ENCODE measurements around the gene MOB1B.
A peak's percentile ranks its signal among the peaks of the same experiment; 100 is the strongest.
"Not testable (repeated sequence)": the region's sequence is repeated elsewhere in the genome, so short reads cannot be mapped to it uniquely, and the experiment has no call there.

MOB1B gene

GRCh38 chr4:70958681-70959080, 56.5 kb downstream of the MOB1B start:
- no peak for DNase-seq

DNA sequence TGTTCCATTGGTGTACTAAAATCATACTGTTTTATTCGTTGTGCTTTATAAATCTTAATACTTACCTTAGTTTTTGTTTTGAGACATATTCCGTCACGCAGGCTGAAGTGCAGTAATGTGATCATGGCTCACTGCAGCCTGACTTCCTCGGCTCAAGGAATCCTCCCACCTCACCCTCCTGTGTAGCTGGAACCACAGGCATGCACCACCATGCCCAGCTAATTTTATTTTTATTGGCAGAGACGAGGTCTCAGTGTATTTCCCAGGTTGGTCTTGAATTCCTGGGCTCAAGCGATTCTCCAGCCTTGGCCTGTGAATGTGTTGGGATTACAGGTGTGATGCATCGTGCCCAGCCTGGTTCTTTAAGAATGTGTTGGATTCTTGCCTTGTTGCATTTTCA, 66.9 kb downstream of the MOB1B start:
- no peak for DNase-seq

GRCh38 chr4:70976252-70976651, 74.1 kb downstream of the MOB1B start:
- DNase-seq: no peak

GRCh38 chr4:70979445-70980008, 77.4 kb downstream of the MOB1B start:
- peak; percentile 65 for DNase-seq

DNA sequence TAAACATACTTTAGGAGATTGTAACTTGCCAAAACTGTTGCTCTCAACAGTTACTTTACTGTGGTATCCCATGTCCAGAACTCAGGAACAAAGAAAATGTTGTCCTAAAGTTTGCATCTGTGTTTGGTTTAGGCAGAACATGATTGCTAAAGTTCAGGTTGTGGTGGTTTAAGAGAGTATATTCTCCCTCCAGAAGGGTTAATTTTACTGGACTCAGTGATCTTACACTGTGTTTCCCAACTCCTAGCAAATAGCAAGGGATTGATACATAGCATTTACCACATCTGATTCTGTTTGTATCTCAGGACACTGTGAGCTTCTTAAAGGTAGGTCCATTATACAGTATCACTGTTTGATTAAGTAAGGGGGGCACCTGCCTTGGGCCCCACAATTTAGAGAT, 78.0 kb downstream of the MOB1B start:
- DNase-seq: no peak

DNA sequence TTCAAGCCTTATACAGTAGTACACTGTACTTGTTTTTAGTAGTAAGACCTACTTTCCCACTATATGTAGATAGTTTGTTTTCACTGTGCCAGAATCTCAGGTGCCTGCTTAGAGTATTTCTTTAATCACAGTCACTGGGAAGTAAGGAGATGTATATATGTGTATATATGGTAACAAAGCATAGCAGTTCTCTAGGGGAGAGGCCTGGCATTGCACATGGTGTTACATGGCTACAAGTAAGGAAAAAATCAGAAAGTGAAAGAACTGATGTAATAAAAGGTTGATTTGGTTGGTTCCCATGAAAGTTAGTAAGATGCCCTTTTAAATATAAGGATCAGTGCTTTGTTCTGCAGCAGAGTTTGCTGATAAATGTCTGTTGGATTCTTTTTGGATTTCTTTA, 81.9 kb downstream of the MOB1B start:
- DNase-seq: no peak

GRCh38 chr4:70984589-70984988, 82.4 kb downstream of the MOB1B start:
- peak; percentile 12 for DNase-seq

- no peak for DNase-seq
These were observed 89.4 kb downstream of the MOB1B start for GRCh38 chr4:70991596-70991995.

- DNase-seq: peak; percentile 26
These were observed 90.3 kb downstream of the MOB1B start for GRCh38 chr4:70992391-70992881.

GRCh38 chr4:70993181-70994068, 91.3 kb downstream of the MOB1B start, which contains the start of gene DCK:
Gene DCK, plus strand, starts transcription at chr4:70993649. Its CDS starts 187 bp downstream, at chr4:70993836.
- peak; percentile 96 for DNase-seq

DNA sequence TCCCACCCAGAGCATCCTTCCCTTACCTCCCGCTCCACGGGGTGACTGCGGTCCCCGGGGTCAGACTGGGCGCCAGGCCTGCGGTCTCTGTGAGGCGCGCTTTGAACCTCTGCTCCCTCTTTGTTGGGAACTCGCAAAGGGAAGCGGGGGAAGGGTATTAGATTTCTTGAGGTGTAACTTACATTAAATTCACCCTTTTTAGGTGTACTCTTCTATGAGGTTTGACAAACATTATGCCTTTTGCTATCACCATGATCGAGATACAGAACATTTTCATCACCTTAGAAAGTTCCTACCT, 91.8 kb downstream of the MOB1B start:
- DNase-seq: peak; percentile 56

- peak; percentile 79 for DNase-seq
These were observed 92.4 kb downstream of the MOB1B start for GRCh38 chr4:70994387-70995099.

GRCh38 chr4:70996018-70996360, 93.8 kb downstream of the MOB1B start:
- DNase-seq: peak; percentile 54

DNA sequence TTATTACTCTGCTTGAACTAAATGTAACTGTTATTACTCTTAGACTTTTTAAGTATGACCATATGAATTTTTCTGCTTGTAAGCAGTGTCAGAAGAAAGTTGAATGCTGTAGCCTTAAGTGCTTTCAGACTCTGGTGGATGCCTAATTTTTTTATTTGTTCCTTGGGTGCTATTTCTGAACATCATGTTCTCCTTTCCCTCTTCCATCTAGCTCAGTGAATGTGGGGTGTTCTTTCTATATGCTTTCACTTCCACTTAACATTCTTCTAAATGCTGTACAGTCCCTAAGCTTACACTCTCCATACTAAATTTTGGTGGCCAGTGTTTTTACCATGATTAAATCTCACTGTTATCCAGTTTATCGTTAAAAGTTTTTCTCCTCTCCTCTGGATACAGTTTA, 94.9 kb downstream of the MOB1B start:
- DNase-seq: peak; percentile 22

DNA sequence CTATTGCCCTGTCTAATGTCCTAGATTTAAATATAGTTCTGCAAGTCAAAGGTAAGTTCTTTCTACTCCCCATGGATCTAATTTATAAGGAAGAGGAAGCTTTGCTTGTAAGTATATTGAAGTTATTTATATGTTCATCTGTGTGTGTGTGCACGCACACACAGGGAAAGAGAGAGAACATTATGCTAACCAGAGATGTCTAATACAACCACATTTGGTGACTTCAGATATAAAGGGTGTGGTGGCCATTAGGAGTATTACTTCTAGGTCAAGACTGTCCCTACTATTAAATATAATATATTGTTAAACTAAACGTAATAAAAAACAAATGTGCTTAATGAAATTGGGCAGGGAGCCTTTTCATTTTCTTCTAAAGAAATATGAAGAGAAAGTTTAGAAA, 95.4 kb downstream of the MOB1B start:
- DNase-seq: peak; percentile 80

DNA sequence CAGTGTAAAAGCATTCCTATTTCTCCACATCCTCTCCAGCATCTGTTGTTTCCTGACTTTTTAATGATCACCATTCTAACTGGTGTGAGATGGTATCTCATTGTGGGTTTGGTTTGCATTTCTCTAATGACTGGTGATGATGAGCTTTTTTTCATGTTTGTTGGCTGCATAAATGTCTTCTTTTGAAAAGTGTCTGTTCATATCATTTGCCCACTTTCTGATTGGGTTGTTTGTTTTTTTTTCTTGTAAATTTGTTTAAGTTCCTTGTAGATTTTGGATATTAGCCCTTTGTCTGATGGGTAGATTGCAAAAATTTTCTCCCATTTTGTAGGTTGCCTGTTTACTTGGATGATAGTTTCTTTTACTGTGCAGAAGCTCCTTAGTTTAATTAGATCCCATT, 97.5 kb downstream of the MOB1B start:
- not testable (repeated sequence) for DNase-seq

GRCh38 chr4:71001363-71001762, 99.2 kb downstream of the MOB1B start:
- DNase-seq: not testable (repeated sequence)

GRCh38 chr4:71004281-71004851, 102.2 kb downstream of the MOB1B start:
- peak; percentile 40 for DNase-seq

DNA sequence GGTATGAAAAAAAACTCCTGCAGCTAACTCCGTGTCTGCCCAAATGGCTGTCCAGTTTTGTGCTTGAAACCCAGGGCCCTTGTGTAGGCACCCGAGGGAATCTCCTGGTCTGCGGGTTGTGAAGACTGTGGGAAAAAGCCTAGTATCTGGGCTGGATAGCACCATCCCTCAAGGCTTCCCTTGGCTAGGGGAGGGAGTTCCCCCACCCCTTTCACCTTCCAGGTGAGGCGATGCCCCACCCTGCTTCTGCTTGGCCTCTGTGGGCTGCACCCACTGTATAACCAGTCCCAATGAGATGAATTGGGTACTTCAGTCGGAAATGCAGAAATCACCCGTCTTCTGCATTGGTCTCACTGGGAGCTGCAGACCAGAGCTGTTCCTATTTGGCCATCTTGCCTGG, 102.9 kb downstream of the MOB1B start:
- DNase-seq: not testable (repeated sequence)

DNA sequence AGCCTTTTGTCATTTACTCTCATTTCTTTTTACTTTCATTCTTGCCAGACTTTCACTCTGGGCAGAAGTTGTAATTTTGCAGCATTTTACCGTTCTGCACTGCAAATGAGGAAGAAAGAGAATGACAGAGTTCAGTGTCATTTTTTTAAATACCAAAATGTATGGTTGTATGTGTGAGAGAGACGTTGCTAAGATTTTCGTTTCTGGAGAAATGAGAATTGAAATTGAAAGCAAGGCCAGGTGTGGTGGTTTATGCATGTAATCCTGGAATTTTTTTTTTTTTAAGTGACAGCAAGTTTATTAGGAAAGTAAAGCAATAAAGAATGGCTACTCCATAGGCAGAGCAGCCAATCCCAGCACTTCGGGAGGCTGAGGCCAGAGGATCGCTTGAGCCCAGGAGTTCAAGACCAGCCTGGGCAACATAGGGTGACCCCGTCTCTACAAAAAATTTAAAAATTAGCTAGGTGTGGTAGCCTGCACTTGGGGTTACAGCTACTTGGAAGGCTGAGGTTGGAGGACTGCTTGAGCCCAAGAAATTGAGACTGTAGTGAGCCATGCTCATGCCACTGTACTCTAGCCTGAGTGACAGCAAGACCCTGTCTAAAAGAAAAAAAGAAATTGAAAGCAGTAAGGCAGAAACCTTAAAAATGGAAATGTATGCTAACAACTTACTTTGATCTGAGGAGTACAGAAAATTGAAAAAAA, 104.2 kb downstream of the MOB1B start:
- DNase-seq: no peak

DNA sequence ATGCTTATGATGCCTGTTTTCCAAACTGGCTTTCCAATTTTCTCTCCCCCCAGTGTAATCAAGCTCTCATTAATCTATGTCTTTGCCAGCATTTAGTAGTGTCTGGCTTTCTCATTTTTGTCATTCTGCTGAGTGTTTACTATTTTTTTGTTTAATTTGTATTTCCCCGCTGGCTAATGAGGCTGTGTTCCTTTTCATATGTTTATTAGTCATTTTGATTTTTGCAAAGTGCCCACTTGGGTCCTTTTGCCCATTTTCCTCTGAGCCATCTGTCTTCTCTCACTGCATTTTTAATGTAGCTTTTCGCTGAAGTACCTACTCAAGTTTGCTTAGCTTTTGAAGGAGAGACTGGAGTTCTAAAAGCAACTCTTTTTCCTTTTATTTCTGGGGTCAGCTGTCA, 106.0 kb downstream of the MOB1B start:
- DNase-seq: no peak

DNA sequence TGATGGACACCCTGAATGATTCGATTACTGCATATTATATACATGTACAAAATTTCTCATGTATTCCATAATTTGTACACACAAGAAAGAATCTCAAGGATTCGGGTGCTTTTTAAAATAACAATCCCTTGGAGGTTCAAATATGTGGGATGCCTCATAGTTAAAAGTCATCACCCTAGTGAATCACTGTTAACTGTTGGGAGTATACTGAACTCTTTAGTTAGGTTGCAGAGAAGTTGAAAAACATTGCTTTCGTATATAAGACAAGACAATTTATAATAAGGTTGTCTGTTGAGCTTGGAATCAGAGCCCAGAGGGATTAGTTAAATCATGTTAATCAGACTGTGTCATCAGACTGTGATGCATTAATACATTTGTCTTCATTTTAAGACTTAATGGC, 106.9 kb downstream of the MOB1B start:
- no peak for DNase-seq
